HuH-7 (cell line): ENCODE data around the gene RHOXF2.

ENCODE experiments used
- DNase-seq: peaks from one replicate; pipeline ENCODE4 v3.0.0; 2011; ENCODE audit warnings: low spot score

Gene RHOXF2

GRCh38 chrX:120200851-120201250, 42.4 kb downstream of the RHOXF2 start:
- DNase-seq = no peak

GRCh38 chrX:120205816-120206753, 47.7 kb downstream of the RHOXF2 start:
- no peak for DNase-seq

DNA sequence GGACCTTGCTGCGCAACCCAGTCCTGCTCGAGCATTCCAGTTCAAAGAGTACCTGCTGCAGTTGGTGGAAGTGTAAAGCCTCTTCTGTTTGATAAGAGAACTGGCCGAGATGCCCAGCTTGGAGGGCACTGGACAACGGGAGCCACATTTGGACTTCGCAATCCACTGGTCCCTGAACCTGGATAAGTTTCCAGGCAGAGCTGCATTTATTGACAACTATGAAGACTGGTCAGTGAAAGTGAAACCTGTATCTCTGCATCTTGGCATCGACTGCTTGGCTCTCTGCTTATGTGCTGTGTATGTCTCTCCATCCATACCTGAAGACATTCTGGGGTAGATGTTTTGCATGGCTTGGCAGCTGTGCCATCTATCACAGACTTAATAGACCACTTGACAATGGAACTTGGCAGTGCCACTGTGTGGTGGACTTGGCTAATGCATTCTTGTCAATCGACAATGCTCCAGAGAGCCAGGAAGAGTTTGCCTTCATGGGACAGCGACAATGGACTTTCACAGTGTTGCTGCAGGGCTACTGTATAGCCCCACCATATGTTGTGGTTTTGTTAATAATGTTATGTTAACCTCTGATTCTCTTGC, 48.7 kb downstream of the RHOXF2 start:
- no peak for DNase-seq

GRCh38 chrX:120213438-120214265, 55.2 kb downstream of the RHOXF2 start:
- peak; percentile 60 for DNase-seq
